GM12878 (cell line): ENCODE results near the gene FAM120A. TPM values are rescaled to one million over a fixed set of nuclear protein-coding genes. Genes with fewer than 3 reads are reported as not detected.

Source experiments
- ATAC-seq: fragments of 200-7000 bp; cut with Tn5 transposase; 3 replicates; pipeline ENCODE4 v1.9.1; 2020; ENCODE audit warnings: mild to moderate bottlenecking, moderate library complexity
- BruUV-seq: library from RNA; stranded (reverse); fragments of 400-500 nt; replicated peaks from 2 replicates; lab custom pipeline; 2021; lab: Mats Ljungman, UMichigan
- CTCF ChIA-PET: fragments of 300-600 bp; sonication (Branson Sonifier 250); formaldehyde crosslinking; extraction: SDS; loops from one replicate; lab custom pipeline; 2021; ENCODE audit warnings: inconsistent platforms; lab: Yijun Ruan, JAX
- POLR2A ChIA-PET: fragments of 350-600 bp; formaldehyde crosslinking; extraction: SDS; loops from one replicate; lab custom pipeline; 2021; ENCODE audit warnings: inconsistent platforms; lab: Charles Lee
- RAD21 ChIA-PET: fragments of 300-600 bp; sonication (Branson Sonifier 250); formaldehyde crosslinking; loops from one replicate; lab custom pipeline; 2023; ENCODE audit warnings: antibody characterized with exemption; ENCODE audit not compliant: unreplicated experiment; lab: Charles Lee
- SMC1A ChIA-PET: fragments of 300-600 bp; sonication (Branson Sonifier 250); formaldehyde crosslinking; loops from one replicate; lab custom pipeline; 2023; ENCODE audit not compliant: unreplicated experiment, uncharacterized antibody; lab: Charles Lee
- DNase-seq: peaks from one replicate; pipeline ENCODE4 v3.0.0-alpha.2; 2011; ENCODE audit warnings: low read depth, low spot score
- FAIRE-seq: peaks from 3 replicates; lab custom pipeline; 2011; peaks lifted over from hg19 to GRCh38; lab: Jason Lieb, UNC
- H2AFZ ChIP-seq: 2 replicates; pipeline ENCODE4 v1.6.0; 2011; ENCODE audit warnings: low read depth, low read length, control low read depth; ENCODE audit not compliant: control insufficient read depth
- H3K27ac ChIP-seq: 2 replicates; pipeline ENCODE4 v1.5.1; 2011; ENCODE audit warnings: control low read depth; ENCODE audit not compliant: control insufficient read depth, insufficient read depth
- H3K27me3 ChIP-seq, 2 experiments: replicated peaks in 1 of 2; 2 replicates each; pipeline versions ENCODE4 v1.6.0 to v1.6.1; 2011; ENCODE audit warnings: low read length in 1 of 2; ENCODE audit not compliant: control insufficient read depth in 2 of 2, insufficient read depth in 2 of 2
- H3K36me3 ChIP-seq, 2 experiments: 2 replicates each; pipeline ENCODE4 v1.5.1; 2011; ENCODE audit warnings: low read length in 1 of 2; ENCODE audit not compliant: control insufficient read depth in 2 of 2, insufficient read depth in 2 of 2
- H3K4me1 ChIP-seq: 2 replicates; pipeline ENCODE4 v1.6.1; 2011; ENCODE audit warnings: mild to moderate bottlenecking, low read length, moderate library complexity, mixed read lengths; ENCODE audit not compliant: control insufficient read depth, insufficient read depth
- H3K4me2 ChIP-seq: 2 replicates; pipeline ENCODE4 v1.6.0; 2011; ENCODE audit warnings: control low read depth; ENCODE audit not compliant: control insufficient read depth, insufficient read depth
- H3K4me3 ChIP-seq: fragments of 200-600 bp; sonication (generic); 2 replicates; pipeline ENCODE4 v1.5.1; 2016
- H3K79me2 ChIP-seq: 2 replicates; pipeline ENCODE4 v1.6.0; 2011; ENCODE audit warnings: low read length; ENCODE audit not compliant: control insufficient read depth, insufficient read depth
- H3K9ac ChIP-seq: 2 replicates; pipeline ENCODE4 v1.8.0; 2011; ENCODE audit warnings: low read length, control low read depth, mixed read lengths; ENCODE audit not compliant: control insufficient read depth, insufficient read depth
- H3K9me3 ChIP-seq: replicated peaks from 3 replicates; pipeline ENCODE4 v1.5.1; 2011; ENCODE audit warnings: mild to moderate bottlenecking, low read length; ENCODE audit not compliant: control insufficient read depth, insufficient read depth
- H4K20me1 ChIP-seq: 2 replicates; pipeline ENCODE4 v1.6.0; 2011; ENCODE audit not compliant: control insufficient read depth, insufficient read depth
- ATF2 ChIP-seq: IDR thresholded peaks from 2 replicates; pipeline ENCODE4 v1.6.1; 2012; ENCODE audit warnings: low read length, inconsistent platforms
- BRCA1 ChIP-seq: IDR thresholded peaks from 2 replicates; pipeline ENCODE4 v1.6.1; 2011; ENCODE audit warnings: low read depth, low read length, improper control_type of control experiment
- CHD4 ChIP-seq: fragments of 200-600 bp; sonication (generic); IDR thresholded peaks from 2 replicates; pipeline ENCODE4 v1.6.1; 2016; ENCODE audit warnings: mild to moderate bottlenecking
- EED ChIP-seq: sonication (generic); IDR thresholded peaks from 2 replicates; pipeline ENCODE4 v1.6.1; 2016; ENCODE audit warnings: antibody characterized with exemption, low read depth
- FOXM1 ChIP-seq: IDR thresholded peaks from 2 replicates; pipeline ENCODE4 v1.6.1; 2012; ENCODE audit warnings: low read depth, mild to moderate bottlenecking, inconsistent platforms, low read length, moderate library complexity
- HDAC6 ChIP-seq: fragments of 200-600 bp; sonication (generic); IDR thresholded peaks from one replicate; pipeline ENCODE4 v1.8.0; 2017; ENCODE audit warnings: antibody characterized with exemption; ENCODE audit not compliant: unreplicated experiment
- HDGF ChIP-seq: fragments of 450-650 bp; IDR thresholded peaks from 2 replicates; pipeline ENCODE4 v1.6.1; 2016; ENCODE audit warnings: antibody characterized with exemption
- MEF2B ChIP-seq: fragments of 450-650 bp; IDR thresholded peaks from 2 replicates; pipeline ENCODE4 v1.6.1; 2018; ENCODE audit warnings: mild to moderate bottlenecking, moderate library complexity; ENCODE audit not compliant: partially characterized antibody, poor library complexity, severe bottlenecking
- MTA2 ChIP-seq: fragments of 450-650 bp; IDR thresholded peaks from 2 replicates; pipeline ENCODE4 v1.6.1; 2016; ENCODE audit warnings: low read depth, mild to moderate bottlenecking, moderate library complexity
- MYC ChIP-seq: IDR thresholded peaks from 2 replicates; pipeline ENCODE4 v1.6.1; 2011; ENCODE audit warnings: mild to moderate bottlenecking, low read length, moderate library complexity, inconsistent platforms; ENCODE audit not compliant: insufficient read depth, insufficient replicate concordance, insufficient read length, severe bottlenecking
- NKRF ChIP-seq: fragments of 450-650 bp; conservative IDR thresholded peaks from 2 replicates; pipeline ENCODE4 v1.6.1; 2017; ENCODE audit warnings: mild to moderate bottlenecking, moderate library complexity
- NRF1 ChIP-seq: conservative IDR thresholded peaks from 2 replicates; pipeline ENCODE4 v1.6.1; 2011; ENCODE audit warnings: mild to moderate bottlenecking, low read depth, low read length, improper control_type of control experiment
- PKNOX1 ChIP-seq: fragments of 450-650 bp; IDR thresholded peaks from 2 replicates; pipeline ENCODE4 v1.6.1; 2016; ENCODE audit warnings: mild to moderate bottlenecking
- RAD51 ChIP-seq: fragments of 450-650 bp; IDR thresholded peaks from 2 replicates; pipeline ENCODE4 v1.6.1; 2016; ENCODE audit warnings: moderate library complexity, mild to moderate bottlenecking, inconsistent platforms
- RCOR1 ChIP-seq: conservative IDR thresholded peaks from 2 replicates; pipeline ENCODE4 v1.6.1; 2012; ENCODE audit warnings: low read depth, low read length, improper control_type of control experiment
- RFX5 ChIP-seq: IDR thresholded peaks from 2 replicates; pipeline ENCODE4 v1.6.1; 2011; ENCODE audit warnings: low read depth, low read length, improper control_type of control experiment
- ZBTB11 ChIP-seq: fragments of 450-650 bp; formaldehyde crosslinking; IDR thresholded peaks from 2 replicates; pipeline ENCODE4 v1.5.0; 2022; ENCODE audit warnings: mild to moderate bottlenecking, missing genetic modification characterization
- ZNF217 ChIP-seq: fragments of 450-650 bp; IDR thresholded peaks from 2 replicates; pipeline ENCODE4 v1.6.1; 2017; ENCODE audit warnings: antibody characterized with exemption, mild to moderate bottlenecking
- ZNF384 ChIP-seq: IDR thresholded peaks from 2 replicates; pipeline ENCODE4 v1.6.1; 2012; ENCODE audit warnings: low read depth, mild to moderate bottlenecking, low read length, improper control_type of control experiment, borderline replicate concordance
- WGBS: methylation state at CpG from one replicate; pipeline ENCODE4 v1.1.6; 2016; ENCODE audit warnings: low lambda C conversion rate; ENCODE audit not compliant: insufficient replicate concordance, insufficient coverage; ENCODE audit errors: missing lambda C conversion rate; 5-methylcytosine and 5-hydroxymethylcytosine counted together
- in situ Hi-C: fragments of 300-500 bp; cut with MboI; formaldehyde crosslinking; loops from 9 replicates; pipeline ENCODE4 v1.14.3; 2018; ENCODE audit warnings: mixed read lengths
- intact Hi-C: fragments of 100-400 bp; cut with micrococcal nuclease; formaldehyde crosslinking; loops from one replicate; pipeline ENCODE4 v1.14.2; 2022; ENCODE audit not compliant: unreplicated experiment
- polyA plus RNA-seq, 11 experiments: library from polyadenylated mRNA; depleted of rRNA in 4 of 11; unstranded in 6 of 11; stranded (reverse) in 5 of 11; fragments of >200 nt; fragmentation: Nextera tagmentation in 4 of 11; fragmentation: Illumina TruSeq in 1 of 11; extraction: Ambion mirVana in 4 of 11; extraction: Trizol in 1 of 11; gene quantifications; 1 replicate in 1 of 11; 2 replicates in 10 of 11; pipeline versions ENCODE4 v1.2.1 to v1.2.3, GENCODE V29; 2011 to 2016; ENCODE audit warnings: inconsistent platforms in 2 of 11, missing spikeins in 2 of 11, low read depth in 1 of 11
- total RNA-seq, 4 experiments: library from RNA; depleted of rRNA in 3 of 4; stranded (reverse); fragments of >200 nt in 3 of 4; fragmentation: Illumina TruSeq in 1 of 4; extraction: Trizol in 1 of 4; gene quantifications; 2 replicates each; pipeline versions ENCODE4 v1.2.1 to v1.2.3, GENCODE V29; 2013 to 2021

FAM120A gene
- total and polyA plus RNA-seq, 10 of the 15 experiments (the other 5 are each of a cell fraction or from before 2014, with no cell fraction given): 13.1 to 89.6 (median 52.5) TPM

- ChIA-PET POLR2A (no interaction called here), RAD21 (no interaction called here), SMC1A (no interaction called here), CTCF (interaction anchor here (0.6 kb wide), 1 partner anchor 265 kb away, joined by 3 read pairs; no protein-coding TSS in a partner anchor)
- TF ChIP-seq MEF2B: no peak
- TF ChIP-seq MTA2: no peak
- no peak for TF ChIP-seq RFX5
- TF ChIP-seq ZBTB11 (CRISPR knock-in tag): no peak
- TF ChIP-seq HDGF: no peak
- TF ChIP-seq ATF2: no peak
- TF ChIP-seq ZNF384: no peak
- no peak for TF ChIP-seq NRF1
- TF ChIP-seq CHD4: no peak
- TF ChIP-seq RCOR1: no peak
- no peak for TF ChIP-seq ZNF217
- TF ChIP-seq RAD51: no peak
- TF ChIP-seq EED: no peak
- TF ChIP-seq FOXM1: no peak
- no peak for TF ChIP-seq PKNOX1
- no peak for TF ChIP-seq HDAC6
- no peak for TF ChIP-seq BRCA1
- no peak for TF ChIP-seq MYC
- TF ChIP-seq NKRF: no peak
- Histone ChIP-seq H2AFZ (no peak overlapping the region), H3K9me3 (no peaks in the 10 kb centered on the region), H3K4me1 (0 out of 2 replicates have a peak, but pooled peaks cover 3% of the 10 kb centered on the region), H4K20me1 (no peaks in the 10 kb centered on the region), H3K79me2 (no peaks in the 10 kb centered on the region), H3K9ac (no peak overlapping the region), H3K36me3 (no peaks in the 10 kb centered on the region), H3K4me3 (no peak overlapping the region), H3K27ac (no peak overlapping the region), H3K27me3 (no peaks in the 10 kb centered on the region), H3K4me2 (no peak overlapping the region)
- 78% methylated on average over 8 of the region's 8 CpGs for WGBS
- DNase-seq: no peak
- intact Hi-C loops: no loop called here
- ATAC-seq: no peak
- in situ Hi-C loops: no loop called here
- FAIRE-seq: no peak
- no TSS peak for BruUV-seq
Measured at GRCh38 chr9:93435386-93435785, 16.1 kb upstream of the FAM120A start.
